GM12874 (cell line): Measurements from ENCODE around the gene SMYD4.

Source experiments
- TF ChIP-seq, protein P1 (sequence below): IDR thresholded peaks from 2 replicates; pipeline ENCODE4 v1.5.1; 2011; ENCODE audit warnings: low read depth, mild to moderate bottlenecking, control low read depth, low read length, moderate library complexity; ENCODE audit not compliant: insufficient read depth

SMYD4 gene

DNA sequence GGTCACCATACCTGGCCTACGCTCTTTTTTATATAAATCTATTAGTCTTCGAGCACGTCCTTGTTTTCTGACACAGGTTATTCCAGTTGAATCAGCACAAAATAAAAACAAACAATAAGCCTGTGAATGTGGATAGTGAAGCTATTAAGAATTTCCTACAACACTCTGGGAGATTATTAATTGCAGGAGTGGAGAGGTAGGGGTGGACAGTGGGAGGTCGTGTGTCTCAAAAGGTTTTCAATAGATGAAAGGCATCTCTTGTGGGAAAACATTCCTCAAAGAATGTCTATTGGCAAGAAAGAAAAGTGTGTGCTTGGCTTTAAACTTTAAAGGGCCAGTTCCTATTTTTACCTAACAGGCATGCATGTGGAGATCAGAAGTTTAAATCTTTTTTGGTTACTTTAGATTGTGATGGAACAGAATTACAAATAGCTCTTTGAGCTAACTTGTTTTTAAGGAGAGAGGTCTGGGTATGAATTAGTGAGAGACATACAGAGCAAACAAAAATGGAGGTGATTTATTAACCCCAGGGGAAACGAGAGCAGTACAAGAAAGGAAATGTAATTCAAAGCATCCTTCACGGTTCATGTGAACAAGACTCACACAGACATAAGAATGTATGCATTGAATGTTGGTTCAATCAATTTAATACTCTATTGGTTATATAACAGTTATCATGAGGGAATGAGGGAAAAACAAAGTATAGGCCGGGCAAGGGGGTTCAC is 9.0 kb downstream of the SMYD4 start:
- TF ChIP-seq, protein P1, sequence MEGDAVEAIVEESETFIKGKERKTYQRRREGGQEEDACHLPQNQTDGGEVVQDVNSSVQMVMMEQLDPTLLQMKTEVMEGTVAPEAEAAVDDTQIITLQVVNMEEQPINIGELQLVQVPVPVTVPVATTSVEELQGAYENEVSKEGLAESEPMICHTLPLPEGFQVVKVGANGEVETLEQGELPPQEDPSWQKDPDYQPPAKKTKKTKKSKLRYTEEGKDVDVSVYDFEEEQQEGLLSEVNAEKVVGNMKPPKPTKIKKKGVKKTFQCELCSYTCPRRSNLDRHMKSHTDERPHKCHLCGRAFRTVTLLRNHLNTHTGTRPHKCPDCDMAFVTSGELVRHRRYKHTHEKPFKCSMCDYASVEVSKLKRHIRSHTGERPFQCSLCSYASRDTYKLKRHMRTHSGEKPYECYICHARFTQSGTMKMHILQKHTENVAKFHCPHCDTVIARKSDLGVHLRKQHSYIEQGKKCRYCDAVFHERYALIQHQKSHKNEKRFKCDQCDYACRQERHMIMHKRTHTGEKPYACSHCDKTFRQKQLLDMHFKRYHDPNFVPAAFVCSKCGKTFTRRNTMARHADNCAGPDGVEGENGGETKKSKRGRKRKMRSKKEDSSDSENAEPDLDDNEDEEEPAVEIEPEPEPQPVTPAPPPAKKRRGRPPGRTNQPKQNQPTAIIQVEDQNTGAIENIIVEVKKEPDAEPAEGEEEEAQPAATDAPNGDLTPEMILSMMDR: no peak

DNA sequence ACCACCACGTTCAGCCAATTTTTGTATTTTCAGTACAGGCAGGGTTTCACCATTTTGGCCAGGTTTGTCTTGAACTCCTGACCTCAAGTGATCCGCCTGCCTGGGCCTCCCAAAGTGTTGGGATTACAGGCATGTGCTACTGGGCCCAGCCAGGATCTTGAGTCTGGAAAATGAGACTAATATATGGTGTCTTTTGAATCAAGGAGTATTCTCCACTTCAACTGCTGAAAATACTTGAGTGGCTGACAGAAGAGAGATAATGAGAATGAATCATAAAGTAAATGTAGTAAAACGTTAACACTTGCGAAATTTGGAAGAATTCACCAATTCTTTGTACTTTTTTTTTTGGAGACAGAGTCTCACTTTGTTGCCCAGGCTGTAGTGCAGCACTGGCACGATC is 16.6 kb downstream of the SMYD4 start:
- TF ChIP-seq, protein P1: no peak

DNA sequence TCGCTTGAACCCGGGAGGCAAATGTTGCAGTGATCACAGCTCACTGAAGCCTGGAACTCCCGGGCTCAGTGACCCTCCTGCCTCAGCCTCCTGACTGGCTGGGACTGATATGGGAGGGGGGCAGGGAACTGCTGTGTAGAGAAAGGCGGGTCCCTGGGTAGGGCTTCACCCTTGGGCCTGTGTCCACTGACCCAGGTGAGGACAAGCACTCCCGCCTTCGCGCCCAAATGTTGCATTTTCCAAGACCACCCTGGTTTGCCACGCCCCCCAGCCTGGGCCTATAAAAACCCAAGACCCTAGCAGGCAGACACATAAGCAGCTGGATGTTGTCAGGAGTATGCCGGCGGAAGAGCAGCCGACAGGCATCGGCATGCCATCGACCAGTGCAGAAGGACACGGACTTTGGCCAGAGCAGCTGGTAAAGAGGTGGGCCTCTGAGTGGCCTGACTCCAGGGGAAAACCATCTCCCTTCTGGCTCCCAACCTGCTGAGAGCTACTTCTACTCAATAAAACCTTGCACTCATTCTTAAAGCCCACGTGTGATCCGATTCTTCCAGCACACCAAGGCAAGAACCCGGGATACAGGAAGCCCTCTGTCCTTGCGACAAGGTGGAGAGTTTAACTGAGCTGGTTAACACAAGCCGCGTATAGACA is 19.1 kb downstream of the SMYD4 start:
- TF ChIP-seq, protein P1: no peak

DNA sequence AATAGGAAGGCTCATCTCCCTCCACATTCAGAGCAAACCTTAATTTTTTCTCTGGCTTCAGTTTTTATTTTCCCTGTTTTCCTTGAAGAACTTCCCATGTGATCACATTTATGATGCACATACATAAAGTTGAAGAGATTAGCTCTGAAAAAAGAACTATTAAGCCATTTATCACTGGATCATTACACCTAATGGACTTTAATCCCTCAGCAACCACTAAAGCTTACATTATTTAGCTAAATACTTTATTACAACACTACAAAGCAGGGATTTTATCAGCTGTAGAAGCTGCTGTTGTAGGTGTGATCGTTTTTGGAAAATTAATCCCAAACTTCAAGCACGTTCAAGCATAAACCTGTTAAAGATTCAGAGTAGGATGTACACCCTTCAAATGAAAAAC is 21.1 kb downstream of the SMYD4 start:
- TF ChIP-seq, protein P1: no peak

DNA sequence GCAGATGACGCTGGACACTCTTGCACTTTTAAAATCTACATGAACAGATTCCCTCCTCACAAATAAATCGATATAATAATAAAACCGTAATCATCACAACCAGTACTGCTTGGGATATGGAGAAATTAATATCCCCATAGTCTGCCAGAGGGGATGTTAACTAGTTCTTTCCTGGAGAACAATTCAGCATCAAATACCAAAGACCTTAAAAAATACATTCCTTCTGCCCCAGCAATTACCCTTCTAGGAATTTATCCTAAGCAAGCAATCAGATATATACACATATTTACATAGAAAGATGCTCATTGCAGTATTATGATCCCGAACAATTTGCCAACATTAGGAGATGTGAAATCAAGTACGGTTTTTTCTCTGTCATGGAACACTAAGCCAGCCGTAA is 21.8 kb downstream of the SMYD4 start:
- TF ChIP-seq, protein P1: no peak

DNA sequence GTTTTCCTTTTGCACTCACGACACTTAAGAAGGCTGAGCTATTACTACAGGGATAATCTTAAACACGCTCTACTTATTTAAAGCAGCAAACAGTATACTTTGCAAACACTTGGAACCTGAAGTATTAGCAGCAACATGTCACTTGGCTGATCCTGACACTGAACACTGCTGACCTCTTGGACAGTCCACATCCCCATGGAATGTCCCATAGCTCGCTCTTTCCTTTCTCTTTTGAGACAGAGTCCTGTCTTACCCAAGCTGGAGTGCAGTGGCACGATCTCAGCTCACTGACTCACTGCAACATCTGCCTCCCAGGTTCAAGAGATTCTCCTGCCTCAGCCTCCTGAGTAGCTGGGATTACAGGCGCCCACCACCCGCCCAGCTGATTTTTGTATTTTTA is 26.4 kb downstream of the SMYD4 start:
- TF ChIP-seq, protein P1: no peak

DNA sequence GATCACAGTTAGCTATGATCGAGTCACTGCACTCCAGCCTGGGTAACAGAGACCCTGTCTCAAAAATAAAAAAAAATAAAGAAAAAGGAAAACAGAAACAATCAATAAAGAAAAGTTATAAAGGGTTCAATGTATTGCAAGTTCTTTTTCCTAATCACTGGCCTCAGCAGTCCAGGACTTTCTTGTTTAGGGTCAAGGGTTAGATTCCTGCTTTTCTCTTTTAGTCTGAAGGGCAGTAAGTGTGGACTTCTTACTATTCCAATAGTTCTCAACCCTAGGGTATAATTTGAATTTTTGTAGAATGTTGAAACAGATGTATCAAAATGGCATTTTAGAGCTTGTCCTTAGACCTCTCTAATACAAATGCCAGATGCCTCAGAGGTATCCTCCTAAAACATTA is 27.3 kb downstream of the SMYD4 start:
- TF ChIP-seq, protein P1: no peak
